HL-60/S4 (cell line): ENCODE results near the gene MAP2K3.

Experiments
- in situ Hi-C: fragments of 300-500 bp; cut with MboI; formaldehyde crosslinking; loops from 2 replicates; pipeline ENCODE4 v1.14.3; 2022; ENCODE audit warnings: low sequenced_read_pairs

Gene MAP2K3

DNA sequence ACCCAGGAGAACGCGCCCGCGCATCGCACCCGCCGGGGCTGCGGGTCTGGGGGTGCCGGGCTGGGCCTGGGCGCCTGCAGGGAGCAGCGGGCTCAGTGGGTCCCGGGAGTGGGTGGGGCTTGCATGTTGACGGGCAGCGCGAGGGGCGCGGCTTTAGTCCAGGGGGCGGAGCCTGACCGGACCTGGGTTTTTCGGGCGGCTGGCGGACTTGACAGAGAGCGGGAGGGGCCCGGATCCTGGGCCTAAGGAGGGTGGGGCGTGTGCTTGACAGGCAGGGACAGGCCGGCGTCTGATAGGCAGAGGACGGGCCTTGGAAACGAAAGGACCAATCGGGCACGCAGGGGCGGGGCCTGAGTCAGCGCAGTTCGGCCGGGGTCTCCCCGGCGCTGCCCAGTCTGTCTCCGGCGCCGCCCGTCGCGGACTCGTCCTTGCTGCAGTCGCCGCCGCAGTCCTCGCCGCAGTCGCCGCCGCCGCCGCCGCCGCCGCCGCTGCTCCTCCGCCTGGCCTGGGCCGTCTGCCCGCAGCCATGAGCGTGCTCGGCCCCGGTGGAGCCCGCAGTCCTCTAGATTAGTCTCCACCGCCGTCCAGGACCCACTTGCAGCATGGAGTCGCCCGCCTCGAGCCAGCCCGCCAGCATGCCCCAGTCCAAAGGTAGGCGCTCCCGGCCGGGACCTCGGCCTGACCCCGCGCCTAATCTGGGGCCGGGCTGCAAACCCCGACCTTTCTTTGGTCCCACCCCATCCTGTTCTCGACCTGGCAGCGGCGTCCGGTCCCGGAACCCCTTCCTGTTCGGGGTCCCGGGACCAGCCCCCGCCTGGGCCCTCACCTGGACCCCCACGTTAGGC, at the start of gene MAP2K3:
Gene MAP2K3 (plus strand): TSS at position 393 of the 845 bp plus-strand sequence. CDS start 210 bp downstream, at position 603.
- in situ Hi-C loops: loop anchor here (25.0 kb wide), 1 partner anchor 228 kb away; no protein-coding TSS in a partner anchor

DNA sequence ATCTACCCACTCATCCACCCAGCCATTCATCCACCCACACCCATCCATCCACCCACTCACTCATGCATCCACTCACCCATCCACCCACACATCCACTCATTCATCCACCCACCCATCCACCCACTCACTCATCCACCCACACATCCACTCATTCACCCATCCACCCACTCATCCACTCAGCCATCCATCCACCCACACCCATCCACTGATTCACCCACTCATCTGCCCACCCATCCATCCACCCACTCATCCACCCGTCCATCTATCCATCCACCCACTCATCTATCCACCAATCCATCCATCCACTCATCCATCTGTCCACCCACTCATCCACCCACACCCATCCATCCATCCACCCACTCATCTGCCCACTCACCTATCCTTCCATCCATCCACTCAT, 48.6 kb upstream of the MAP2K3 start:
- in situ Hi-C loops: no loop called here

DNA sequence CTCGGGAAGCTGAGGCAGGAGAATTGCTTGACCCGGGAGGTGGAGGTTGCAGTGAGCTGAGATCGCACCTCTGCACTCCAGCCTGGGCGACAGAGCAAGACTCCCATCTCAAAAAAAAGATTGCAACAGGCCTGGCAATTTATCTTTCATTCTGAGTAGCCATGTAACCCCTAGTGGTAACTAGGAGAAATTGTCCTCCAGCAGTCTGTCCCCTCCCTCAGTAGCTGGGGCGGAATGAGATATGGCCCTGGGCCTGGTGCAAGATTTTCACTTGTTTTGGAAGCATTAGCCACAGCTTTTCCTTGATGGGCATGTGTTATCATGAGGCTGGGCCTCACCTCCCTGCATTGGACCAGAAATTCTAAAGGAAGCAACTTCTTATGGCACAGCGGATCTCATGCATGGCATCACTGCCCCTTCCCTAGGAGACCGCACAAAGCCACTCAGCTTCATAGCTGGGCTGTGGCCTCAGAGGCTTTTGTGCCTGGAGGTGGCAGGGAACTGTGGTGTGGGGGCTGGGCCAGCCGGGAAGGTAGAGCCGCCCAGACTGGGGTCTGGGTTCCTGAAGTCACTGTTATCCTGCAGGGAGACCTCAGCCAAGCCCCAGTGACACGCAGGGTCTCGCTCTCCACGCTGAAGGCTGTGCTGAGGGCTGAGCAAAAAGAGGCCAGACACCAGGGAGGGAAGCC, 44.7 kb upstream of the MAP2K3 start:
- in situ Hi-C loops: no loop called here

DNA sequence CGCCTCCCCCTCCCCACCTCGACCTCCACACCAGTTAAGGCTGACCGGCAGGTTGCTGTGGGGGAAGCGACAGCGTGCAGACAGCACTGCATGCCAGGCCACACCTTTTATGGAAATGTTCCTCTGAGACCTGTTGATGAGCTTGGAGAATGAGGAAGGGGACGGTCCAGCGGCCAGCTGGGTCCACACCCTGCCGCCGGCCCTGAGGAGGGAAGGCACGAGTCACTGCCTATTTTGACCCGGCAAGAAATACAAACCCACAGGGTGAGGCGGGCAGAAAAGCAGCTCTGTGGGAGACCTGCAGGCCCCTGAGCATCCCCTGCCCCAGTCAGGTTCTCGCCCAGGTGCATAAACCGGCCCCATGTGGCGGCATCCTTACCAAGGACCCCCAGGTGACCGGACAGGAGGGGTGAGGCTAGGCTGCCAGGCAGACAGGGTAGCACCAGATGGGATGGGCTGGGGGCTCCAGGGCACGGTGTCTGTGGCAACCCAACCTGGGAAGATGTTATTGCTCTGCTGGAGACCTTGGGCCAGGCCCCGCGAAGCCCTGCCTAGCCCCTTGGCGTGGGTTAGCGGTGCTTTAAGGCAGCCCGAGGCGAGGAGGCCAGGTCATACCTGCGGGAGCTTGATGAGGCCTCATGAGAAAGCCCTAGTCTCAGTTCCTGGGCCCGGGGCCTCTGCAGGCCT, 44.0 kb upstream of the MAP2K3 start:
- in situ Hi-C loops: no loop called here

DNA sequence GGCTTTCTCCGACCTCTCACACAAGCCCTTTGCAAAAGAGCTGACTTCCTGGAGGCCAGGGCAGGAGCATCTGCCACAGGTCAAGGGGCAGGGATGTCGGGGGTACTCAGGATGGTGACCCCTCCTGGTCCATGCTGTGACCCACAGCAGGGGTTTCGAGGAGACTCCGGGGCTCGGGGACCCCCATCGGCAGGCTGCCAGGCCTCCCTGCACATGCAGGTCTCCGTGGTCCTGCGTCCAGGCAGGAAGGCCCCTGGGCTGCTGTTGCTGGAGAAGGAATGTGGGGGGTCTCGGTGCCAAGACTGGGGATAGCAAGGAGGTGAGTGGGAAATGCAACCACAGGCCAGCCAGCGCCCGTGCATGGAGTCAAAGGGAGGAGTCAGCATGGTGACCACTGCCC, 42.9 kb upstream of the MAP2K3 start:
- in situ Hi-C loops: no loop called here

DNA sequence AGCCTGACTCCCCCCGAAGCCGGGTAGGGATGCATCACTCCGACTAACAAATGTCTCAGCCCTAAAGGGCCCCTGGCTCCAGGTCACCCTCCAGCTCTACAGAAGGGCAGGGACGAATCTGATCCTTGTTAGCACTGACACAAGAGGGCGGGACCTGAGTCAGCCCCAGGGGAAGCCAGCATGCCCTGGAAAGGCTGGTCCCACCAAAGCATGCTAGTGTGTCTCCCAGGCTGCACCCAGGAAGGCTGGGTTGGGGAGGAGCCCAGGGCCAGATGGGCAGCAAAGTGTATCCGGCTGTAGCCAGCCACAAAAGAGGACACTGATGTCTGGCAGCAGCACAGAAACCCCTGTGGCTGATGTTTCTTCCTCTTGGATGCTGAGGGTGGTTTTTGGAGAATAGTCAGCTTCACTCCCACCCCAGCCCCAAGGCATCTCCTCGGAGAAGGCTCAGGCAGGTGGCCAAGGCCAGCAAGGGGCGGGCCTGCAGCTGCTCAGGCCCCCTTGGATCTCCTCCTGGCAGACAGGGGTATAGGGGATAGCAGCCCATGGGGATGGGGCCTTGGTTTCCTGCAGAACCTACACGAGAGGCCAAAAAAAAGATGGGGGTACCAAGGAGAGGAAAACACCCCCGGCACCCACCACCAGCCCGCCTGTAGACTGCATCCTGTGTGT, 42.3 kb upstream of the MAP2K3 start:
- in situ Hi-C loops: no loop called here

DNA sequence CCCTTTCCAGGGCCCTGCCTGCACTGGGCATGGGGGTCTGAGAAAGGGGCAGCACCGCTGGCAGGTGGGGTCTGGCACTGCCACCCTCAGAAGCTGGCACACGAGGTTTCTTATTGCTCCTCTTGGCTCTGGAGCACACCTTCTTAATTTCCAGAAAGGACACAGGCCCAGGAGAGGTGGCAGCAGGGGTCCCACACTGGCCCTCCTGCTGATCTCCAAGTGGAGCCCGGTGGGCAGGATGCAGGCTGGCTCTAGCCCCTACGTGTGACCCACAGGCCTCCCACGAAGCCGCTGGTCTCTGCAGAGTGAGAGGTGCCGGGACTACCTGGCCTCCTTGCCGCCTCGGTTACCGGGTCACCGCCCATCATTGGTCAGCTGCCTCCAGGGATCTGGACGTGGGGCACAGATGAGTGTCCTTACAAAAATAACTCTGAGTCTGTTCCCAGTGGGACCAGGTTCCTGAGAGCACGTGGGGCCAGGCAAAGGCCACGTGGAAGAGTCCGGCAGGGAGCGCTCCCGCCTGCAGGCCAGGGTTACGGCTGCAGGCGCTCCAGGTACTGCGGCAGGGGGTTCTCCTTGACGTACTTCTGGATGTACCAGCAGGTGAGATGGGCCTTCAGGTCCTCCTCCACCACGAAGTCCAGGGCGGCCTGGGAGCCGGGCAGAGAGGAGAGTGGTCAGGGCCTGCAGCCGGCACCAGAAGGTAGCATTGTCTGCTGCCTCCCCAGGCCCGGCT, 41.6 kb upstream of the MAP2K3 start:
- in situ Hi-C loops: no loop called here

DNA sequence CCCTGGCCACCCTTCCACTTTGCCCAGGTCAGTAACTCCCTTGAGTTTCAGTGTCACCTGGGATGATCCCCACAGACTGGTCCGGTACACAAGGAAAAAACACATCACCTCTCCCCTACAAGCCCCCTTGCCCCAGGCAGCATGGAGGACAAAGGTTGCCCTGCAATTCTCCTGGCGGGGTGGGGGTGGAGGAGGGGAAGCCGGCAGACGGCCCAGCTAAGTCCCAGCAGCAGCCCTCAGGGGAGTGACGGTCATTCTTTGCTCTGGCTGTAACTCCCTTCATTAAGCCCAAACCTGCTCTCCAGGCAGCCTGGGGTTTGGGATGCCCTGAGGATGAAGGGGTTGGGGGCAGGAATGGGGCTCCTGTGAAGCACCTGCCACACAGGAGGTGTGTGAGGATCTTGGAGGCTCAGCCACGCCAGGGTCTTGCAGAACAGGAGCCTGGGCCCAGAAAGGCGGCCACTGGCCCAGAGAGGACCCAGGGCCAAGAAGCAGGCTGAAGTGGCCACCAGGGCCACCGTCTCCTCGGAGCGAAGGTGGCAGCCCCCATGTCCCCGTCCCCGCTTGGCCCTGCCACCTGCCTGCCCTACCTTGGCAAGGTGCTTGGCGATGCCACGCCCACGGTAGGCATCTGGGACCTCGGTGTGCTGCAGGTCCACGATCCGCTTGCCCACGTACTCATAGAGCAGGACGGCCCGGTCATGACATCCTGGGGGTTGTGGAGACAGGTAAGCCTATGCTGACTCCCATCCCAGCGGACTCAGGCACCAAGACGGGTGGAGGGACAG, 40.8 kb upstream of the MAP2K3 start:
- in situ Hi-C loops: no loop called here

DNA sequence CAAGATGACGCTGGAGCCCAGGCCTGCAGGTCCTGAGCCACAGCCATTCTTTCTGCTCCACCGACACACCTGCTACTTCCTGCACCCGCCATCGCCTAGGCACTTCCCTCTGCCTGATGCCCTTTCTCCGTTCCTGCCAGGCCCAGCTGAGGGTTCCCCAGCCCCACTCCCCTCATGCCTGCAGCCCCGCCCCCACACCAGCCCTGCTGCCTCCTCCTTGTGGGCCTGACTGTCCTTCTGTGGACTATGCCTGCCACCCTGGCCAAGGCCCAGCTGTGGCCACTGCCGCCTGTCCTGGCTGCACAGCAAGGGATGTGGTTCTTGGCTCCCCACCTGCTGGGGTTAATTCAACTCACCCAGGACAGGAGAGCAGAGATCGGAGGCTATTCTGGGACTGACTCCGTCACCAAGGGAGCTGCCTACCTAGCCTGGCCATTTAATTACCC, 38.8 kb upstream of the MAP2K3 start:
- in situ Hi-C loops: no loop called here

DNA sequence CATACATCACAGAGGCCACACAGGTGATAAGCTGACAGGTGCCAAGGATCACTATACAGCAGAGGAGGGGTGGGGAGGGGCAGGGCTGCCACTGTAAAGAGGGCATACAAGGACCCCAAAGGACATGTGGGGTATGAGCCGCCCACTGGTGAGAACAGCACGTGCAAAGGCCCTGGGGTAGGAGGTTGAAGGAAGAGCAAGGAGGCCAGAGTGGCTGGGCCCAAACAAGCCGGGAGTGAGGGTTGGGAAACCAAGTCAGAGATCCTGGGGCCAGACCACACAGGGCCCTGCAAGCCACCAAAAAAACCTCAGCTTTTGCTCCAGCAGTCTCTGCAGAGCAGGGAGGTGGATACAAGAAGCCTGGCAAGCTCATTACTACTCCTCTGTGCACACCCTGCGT, 37.8 kb upstream of the MAP2K3 start:
- in situ Hi-C loops: no loop called here

DNA sequence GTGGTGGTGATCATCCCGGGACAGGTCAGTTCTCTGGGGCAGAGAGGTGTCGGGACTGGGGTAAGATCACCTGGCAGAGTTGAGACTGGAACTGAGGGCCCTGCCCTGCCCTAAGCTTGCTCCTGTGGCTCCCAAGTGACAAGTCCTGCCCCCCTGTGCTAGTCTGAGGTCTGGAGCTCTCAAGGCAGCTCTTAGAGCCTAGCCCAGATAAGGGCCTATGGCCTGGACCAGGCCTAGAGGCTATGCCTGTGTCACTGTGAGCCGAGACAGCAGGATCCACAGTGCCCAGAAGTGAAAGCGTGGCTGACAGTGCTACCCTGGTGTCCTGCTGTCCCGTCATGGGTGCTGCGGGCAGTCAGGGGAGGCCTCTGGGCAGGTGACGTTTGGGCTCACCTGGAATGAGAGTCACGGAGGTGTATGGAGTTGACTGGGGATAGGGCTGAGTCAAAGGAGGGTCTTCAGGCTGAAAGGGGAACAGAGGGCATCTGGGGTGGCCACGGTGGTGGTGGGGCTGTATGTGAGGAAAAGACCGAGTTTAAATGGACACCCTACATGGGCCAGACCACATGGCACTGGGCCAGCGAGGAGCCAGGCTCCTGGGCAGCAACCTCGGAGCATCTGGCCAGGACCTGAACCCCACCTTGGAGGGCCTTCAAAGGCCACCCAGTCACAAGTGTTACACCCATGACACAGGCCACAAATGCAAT, 36.8 kb upstream of the MAP2K3 start:
- in situ Hi-C loops: no loop called here

DNA sequence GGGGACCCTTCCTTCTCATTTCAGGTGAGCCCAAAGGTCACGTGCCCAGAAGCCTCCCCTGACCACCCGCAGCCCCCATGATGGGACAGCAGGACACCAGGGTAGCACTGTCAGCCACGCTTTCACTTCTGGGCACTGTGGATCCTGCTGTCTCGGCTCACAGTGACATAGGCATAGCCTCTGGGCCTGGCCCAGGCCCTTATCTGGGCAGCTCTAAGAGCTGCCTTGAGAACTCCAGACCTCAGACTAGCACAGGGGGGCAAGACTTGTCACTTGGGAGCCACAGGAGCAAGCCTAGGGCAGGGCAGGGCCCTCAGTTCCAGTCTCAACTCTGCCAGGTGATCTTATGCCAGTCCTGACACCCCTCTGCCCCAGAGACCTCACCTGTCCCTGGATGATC, 36.0 kb upstream of the MAP2K3 start:
- in situ Hi-C loops: no loop called here

DNA sequence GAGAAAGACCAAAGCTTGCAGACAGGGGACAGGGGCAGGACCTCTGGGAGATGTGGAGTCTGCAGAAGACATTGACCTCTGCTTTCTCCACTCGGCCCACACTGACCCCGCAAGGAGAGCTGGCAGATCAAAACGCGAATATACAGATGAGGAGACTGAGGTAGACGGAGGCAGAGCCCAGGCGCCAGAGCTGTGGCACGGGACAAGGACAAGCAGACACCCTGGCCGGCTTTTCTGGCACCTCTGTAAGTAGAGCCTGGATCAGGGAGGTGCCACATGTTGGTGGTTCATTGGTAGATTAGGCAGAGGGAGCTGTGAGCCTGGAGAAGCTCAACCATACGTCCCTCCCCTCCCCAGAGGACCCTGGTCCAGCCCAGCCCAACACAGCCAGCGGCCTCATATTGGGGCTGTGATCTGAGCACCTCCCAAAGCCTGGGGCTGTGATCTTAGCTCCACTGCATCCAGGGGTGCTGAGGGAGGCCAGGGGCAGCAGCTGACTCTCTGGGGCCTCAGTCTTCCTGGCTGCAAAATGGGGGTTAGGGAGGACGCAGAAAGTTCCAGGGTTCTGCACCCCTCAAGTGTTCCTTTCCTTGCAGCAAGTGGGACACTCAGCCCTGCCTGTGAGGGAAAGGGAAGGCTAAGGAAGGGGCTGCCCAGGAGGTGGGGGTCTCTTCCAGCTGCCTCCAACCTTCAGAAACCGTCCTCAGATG, 35.3 kb upstream of the MAP2K3 start:
- in situ Hi-C loops: no loop called here

DNA sequence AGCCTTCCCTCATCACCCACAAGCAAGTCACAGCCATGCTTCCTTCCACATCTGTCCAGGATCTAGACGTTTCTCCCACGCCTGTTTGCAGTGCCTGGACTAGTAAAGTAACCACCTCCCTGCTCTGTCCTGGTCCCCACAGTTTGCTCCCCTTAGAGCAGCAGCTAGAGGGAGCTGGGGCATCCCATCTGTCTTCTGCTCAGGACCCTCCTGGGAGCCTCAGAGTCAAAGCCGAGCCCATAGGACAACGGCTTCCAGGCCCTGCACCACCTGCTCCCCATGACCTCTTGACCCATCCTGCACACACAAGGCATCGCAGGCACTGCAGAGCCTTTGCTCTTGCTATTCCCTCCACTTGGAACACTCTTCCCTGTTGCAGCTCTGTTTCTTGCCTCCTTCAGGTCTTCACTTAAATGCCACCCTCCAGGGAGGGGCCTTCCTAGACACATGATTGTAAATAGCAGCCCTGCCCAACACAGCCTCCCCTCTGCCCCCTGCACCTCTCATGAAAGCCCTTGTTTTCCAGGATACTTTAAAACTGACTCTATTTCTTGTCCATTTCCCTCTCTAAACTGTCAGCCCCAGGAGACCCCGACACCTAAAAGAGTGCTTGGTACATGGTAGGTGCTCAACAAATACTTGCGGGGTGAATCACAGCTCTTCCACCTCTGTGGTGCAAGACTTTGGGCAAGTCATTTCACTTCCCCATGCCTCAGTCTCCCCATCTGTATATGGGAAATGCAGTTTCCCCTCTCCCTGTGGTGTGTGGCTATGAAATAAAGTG, 34.4 kb upstream of the MAP2K3 start:
- in situ Hi-C loops: no loop called here

DNA sequence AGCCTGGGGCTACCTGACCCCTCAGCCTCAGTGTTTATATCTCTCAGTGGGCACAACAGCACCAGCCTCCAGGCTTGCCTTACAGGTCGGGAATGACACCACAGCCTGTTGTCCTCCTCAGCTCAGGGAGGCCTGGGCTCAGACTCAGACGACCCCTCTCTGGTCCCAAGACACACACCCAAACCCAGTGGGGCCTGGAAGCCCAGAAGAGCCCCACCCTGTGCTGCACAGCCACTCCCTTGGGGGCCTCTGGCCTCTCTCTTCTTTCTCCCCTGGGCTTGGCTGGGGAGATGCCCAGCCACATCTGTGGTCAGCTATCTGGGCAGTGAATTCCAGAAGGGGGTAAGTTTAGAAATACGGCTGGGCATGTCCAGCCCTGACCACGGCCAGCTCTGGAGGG, 33.7 kb upstream of the MAP2K3 start:
- in situ Hi-C loops: no loop called here

DNA sequence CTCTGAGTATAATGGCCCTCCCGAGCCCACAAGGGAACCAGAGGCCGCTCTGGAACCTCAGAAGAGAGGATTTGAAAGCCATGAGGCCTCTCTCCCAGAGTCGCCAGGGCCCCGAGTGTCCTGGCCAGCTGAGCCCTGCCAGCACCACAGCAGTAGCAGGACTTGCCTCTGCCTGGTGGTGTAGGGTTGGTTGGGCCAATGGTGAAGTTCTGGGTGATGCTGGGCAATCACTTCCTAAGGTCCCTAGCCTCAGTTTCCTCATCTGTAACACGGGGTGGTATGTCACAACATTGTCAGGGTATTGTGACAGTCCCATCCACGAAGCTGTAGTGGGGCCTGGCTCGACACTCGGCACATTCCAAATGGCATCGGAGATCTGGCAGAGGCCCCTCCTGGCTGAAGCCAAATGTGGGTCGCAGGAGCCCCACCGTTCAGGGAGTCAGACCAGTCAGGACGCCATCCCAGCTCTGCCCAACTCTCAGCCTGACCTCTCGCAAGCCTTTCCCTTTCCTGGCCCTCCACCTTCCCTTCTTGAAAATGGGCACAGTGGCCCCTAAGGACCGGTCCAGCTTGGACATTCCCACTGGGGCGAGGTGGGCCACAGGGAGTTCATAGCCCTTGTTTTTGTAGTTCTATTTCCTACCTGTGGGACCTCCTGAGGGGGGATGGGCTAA, 33.0 kb upstream of the MAP2K3 start:
- in situ Hi-C loops: no loop called here

DNA sequence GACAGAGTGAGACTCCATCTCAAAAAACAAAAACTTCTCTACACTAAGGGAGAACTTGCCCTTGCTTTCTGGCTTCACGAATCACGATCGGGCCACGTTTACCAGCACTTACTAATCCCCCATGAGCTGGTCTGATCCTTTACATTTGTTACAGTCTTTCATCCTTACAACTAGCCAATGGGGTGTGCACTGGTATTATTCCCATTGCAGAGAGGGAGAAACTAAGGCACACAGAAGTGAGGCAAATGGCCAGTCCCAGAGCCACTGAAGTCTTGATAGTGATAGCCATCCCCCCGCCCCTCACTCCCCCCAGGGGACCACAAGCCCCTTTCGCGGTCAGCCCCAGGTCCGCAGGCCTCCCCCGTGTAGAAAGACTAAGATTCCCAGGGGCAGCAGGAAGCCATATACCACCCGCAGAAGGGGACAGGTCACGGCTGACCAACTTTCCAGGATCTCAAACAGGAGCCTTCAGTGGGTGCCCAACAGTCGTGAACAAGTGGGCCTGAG, 32.2 kb upstream of the MAP2K3 start:
- in situ Hi-C loops: no loop called here
